ENCODE data around the gene AHNAK. TPM values are rescaled to one million over a fixed set of nuclear protein-coding genes. Genes with fewer than 3 reads are reported as not detected.

Gene AHNAK
- total and polyA plus RNA-seq, 2 of the 8 experiments (the other 6 are each of a cell fraction or from before 2014, with no cell fraction given) = 2.0 to 5.8 TPM

GRCh38 chr11:62446091-62446490, 100.5 kb downstream of the AHNAK start:
- H3K18ac ChIP-seq (ENCODE audit: extremely low read depth, low read length) = no peak overlapping the region
- CTCF ChIA-PET (ENCODE audit: partially characterized antibody) = interaction anchor here (0.7 to 2.6 kb wide), 3 partner anchors 13 to 97 kb away, joined by 3 to 21 read pairs (median 4); no protein-coding TSS in a partner anchor
- no peak overlapping the region for H4K91ac ChIP-seq (replicated peaks; ENCODE audit: insufficient read length, low read length)

More at GRCh38 chr11:62446091-62446490, 100.5 kb downstream of the AHNAK start:
- 94% methylated on average over 5 of the region's 5 CpGs; no CpG with 5 or more reads in 1 of the 2 experiments for WGBS, 2 experiments (ENCODE audit: extremely low coverage in 1 of 2, insufficient coverage in 1 of 2, insufficient read length in 1 of 2, insufficient replicate concordance in 2 of 2, low coverage in 1 of 2, low lambda C conversion rate in 2 of 2, missing lambda C conversion rate in 1 of 2)
- TF ChIP-seq MAX (IDR thresholded peaks at IDR 0.05) (no peak), SP2 (IDR thresholded peaks at IDR 0.05; ENCODE audit: low read length) (no peak)
- H4K5ac ChIP-seq (ENCODE audit: insufficient read length, low read depth, low read length) = no peak overlapping the region
- no peak overlapping the region for H3K4me3 ChIP-seq (ENCODE audit: extremely low read depth in 1 of 4, insufficient read depth in 2 of 4, low read depth in 3 of 4, low read length in 4 of 4)
- no peaks in the 10 kb centered on the region for H3K36me3 ChIP-seq (ENCODE audit: control insufficient read depth in 2 of 4, insufficient read depth in 4 of 4, low read length in 3 of 4)
- H2BK120ac ChIP-seq (replicated peaks; ENCODE audit: low read depth, low read length) = no peak overlapping the region
- POLR2A ChIA-PET (ENCODE audit: partially characterized antibody) = no interaction called here
- H2BK20ac ChIP-seq (ENCODE audit: low read length) = no peak overlapping the region
- no peak overlapping the region for H2BK15ac ChIP-seq (ENCODE audit: low read length)
- H3K27ac ChIP-seq (ENCODE audit: low read depth, low read length) = no peak overlapping the region
- FAIRE-seq = no peak
- H2BK5ac ChIP-seq (ENCODE audit: low read depth, low read length) = no peak overlapping the region
- H3K4ac ChIP-seq (replicated peaks; ENCODE audit: insufficient read length, low read depth, low read length) = no peak overlapping the region
- H4K20me1 ChIP-seq (replicated peaks in 1 of 2; ENCODE audit: control insufficient read depth in 1 of 2, insufficient read depth in 2 of 2, low read length in 2 of 2) = no peaks in the 10 kb centered on the region
- no peak overlapping the region for H4K8ac ChIP-seq (ENCODE audit: extremely low read depth, insufficient read depth, low read length)
- H3K4me2 ChIP-seq (ENCODE audit: insufficient read depth in 1 of 2, low read depth in 2 of 2, low read length in 2 of 2) = no peak overlapping the region
- H3K23me2 ChIP-seq (ENCODE audit: low read depth, low read length) = no peaks in the 10 kb centered on the region
- no peak overlapping the region for H2AFZ ChIP-seq (ENCODE audit: low read length)
- no peaks in the 10 kb centered on the region for H3K79me1 ChIP-seq (ENCODE audit: low read depth, low read length)
- H3K9ac ChIP-seq (replicated peaks in 1 of 4; ENCODE audit: extremely low read depth in 1 of 4, low read depth in 3 of 4, low read length in 3 of 4) = no peak overlapping the region
- peaks cover 0 to 4% (median 0%) of the 10 kb centered on the region in 4 experiments; a peak in 1 of 7 replicates for H3K4me1 ChIP-seq (replicated peaks in 1 of 4; ENCODE audit: control insufficient read depth in 3 of 4, insufficient read depth in 4 of 4, low read length in 3 of 4)
- no peak overlapping the region for H3K14ac ChIP-seq (ENCODE audit: insufficient read length)
- no peaks in the 10 kb centered on the region for H3K9me3 ChIP-seq (ENCODE audit: insufficient read depth in 2 of 2, low read depth in 1 of 2, low read length in 1 of 2)
- DNase-seq (ENCODE audit: low read depth in 1 of 2, low spot score in 2 of 2) = no peak
- H3K27me3 ChIP-seq (replicated peaks in 1 of 4; ENCODE audit: control insufficient read depth in 3 of 4, extremely low read depth in 1 of 4, insufficient read depth in 3 of 4, low read length in 3 of 4) = no peaks in the 10 kb centered on the region
- no peak overlapping the region for H3K23ac ChIP-seq (ENCODE audit: insufficient read length)
- no peak overlapping the region for H3K56ac ChIP-seq (replicated peaks; ENCODE audit: insufficient read length, low read depth, low read length)
- H2BK12ac ChIP-seq (ENCODE audit: low read depth, low read length) = no peak overlapping the region
- H2AK5ac ChIP-seq (ENCODE audit: low read depth, low read length) = no peak overlapping the region
- no peaks in the 10 kb centered on the region for H3K79me2 ChIP-seq (ENCODE audit: control insufficient read depth in 1 of 2, insufficient read depth in 2 of 2, low read length in 2 of 2)
